ENCODE results near the gene IMP3.

- TF ChIP-seq, protein P1, sequence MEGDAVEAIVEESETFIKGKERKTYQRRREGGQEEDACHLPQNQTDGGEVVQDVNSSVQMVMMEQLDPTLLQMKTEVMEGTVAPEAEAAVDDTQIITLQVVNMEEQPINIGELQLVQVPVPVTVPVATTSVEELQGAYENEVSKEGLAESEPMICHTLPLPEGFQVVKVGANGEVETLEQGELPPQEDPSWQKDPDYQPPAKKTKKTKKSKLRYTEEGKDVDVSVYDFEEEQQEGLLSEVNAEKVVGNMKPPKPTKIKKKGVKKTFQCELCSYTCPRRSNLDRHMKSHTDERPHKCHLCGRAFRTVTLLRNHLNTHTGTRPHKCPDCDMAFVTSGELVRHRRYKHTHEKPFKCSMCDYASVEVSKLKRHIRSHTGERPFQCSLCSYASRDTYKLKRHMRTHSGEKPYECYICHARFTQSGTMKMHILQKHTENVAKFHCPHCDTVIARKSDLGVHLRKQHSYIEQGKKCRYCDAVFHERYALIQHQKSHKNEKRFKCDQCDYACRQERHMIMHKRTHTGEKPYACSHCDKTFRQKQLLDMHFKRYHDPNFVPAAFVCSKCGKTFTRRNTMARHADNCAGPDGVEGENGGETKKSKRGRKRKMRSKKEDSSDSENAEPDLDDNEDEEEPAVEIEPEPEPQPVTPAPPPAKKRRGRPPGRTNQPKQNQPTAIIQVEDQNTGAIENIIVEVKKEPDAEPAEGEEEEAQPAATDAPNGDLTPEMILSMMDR (optimal IDR thresholded peaks at IDR 0.05 in 1 of 3, IDR thresholded peaks at IDR 0.05 in 1 of 3, conservative IDR thresholded peaks at IDR 0.05 in 1 of 3; ENCODE audit: extremely low read depth in 1 of 3, insufficient read depth in 2 of 3, low read length in 3 of 3) = no peak
- no peak for TF ChIP-seq EZH2 (IDR thresholded peaks at IDR 0.05; ENCODE audit: low read length)
These were observed 774 bp downstream of the IMP3 start for GRCh38 chr15:75639191-75639708.
